IMR-90 (cell line): ENCODE measurements around the gene TRPC4. TPM values are rescaled to one million over a fixed set of nuclear protein-coding genes. Genes with fewer than 3 reads are reported as not detected.

ENCODE experiments used
- ATAC-seq: fragments of 200-7000 bp; cut with Tn5 transposase; 2 replicates; pipeline ENCODE4 v1.9.1; 2020; ENCODE audit warnings: low read depth, mild to moderate bottlenecking, moderate library complexity
- BruUV-seq: library from RNA; stranded (reverse); fragments of 400-500 nt; replicated peaks from 2 replicates; lab custom pipeline; 2021; lab: Mats Ljungman, UMichigan
- CTCF ChIA-PET: fragments of 300-600 bp; formaldehyde crosslinking; extraction: SDS; loops from one replicate; lab custom pipeline; 2021; ENCODE audit warnings: antibody characterized with exemption; lab: Yijun Ruan, JAX
- POLR2A ChIA-PET: fragments of 300-600 bp; sonication (Branson Sonifier 250); formaldehyde crosslinking; loops from one replicate; lab custom pipeline; 2022; ENCODE audit warnings: antibody characterized with exemption; ENCODE audit not compliant: unreplicated experiment; lab: Charles Lee
- DNase-seq: peaks from one replicate; pipeline ENCODE4 v3.0.0; 2013
- H2AFZ ChIP-seq: replicated peaks from 2 replicates; pipeline ENCODE3; 2013; ENCODE audit warnings: low read length, mild to moderate bottlenecking; ENCODE audit not compliant: poor library complexity
- H2AK5ac ChIP-seq: 2 replicates; pipeline ENCODE4 v1.6.1; 2013; ENCODE audit warnings: low read depth, low read length, inconsistent platforms
- H2AK9ac ChIP-seq: replicated peaks from 2 replicates; pipeline ENCODE3; 2013; ENCODE audit warnings: mild to moderate bottlenecking, low read depth, low read length, moderate library complexity; ENCODE audit not compliant: poor library complexity
- H2BK120ac ChIP-seq: 2 replicates; pipeline ENCODE4 v1.6.1; 2013; ENCODE audit warnings: low read depth, low read length, inconsistent platforms
- H2BK15ac ChIP-seq: 3 replicates; pipeline ENCODE4 v1.6.1; 2013; ENCODE audit warnings: low read depth, low read length, inconsistent platforms
- H2BK20ac ChIP-seq: 2 replicates; pipeline ENCODE4 v1.6.1; 2013; ENCODE audit warnings: low read depth, mild to moderate bottlenecking, inconsistent platforms, low read length, moderate library complexity
- H2BK5ac ChIP-seq: 2 replicates; pipeline ENCODE4 v1.6.1; 2013; ENCODE audit warnings: mild to moderate bottlenecking, low read depth, low read length, inconsistent platforms; ENCODE audit not compliant: poor library complexity, severe bottlenecking
- H3K14ac ChIP-seq: replicated peaks from 2 replicates; pipeline ENCODE4 v1.6.1; 2013; ENCODE audit warnings: low read depth, low read length, inconsistent platforms
- H3K18ac ChIP-seq: 2 replicates; pipeline ENCODE4 v1.6.1; 2013; ENCODE audit warnings: low read depth, low read length, control low read depth
- H3K23ac ChIP-seq: 2 replicates; pipeline ENCODE4 v1.6.1; 2013; ENCODE audit warnings: low read depth, low read length, inconsistent platforms
- H3K27ac ChIP-seq: 2 replicates; pipeline ENCODE4 v1.5.1; 2013; ENCODE audit warnings: mild to moderate bottlenecking, control low read depth, low read length; ENCODE audit not compliant: insufficient read depth
- H3K27me3 ChIP-seq: 2 replicates; pipeline ENCODE4 v1.6.1; 2013; ENCODE audit warnings: low read length; ENCODE audit not compliant: control insufficient read depth, insufficient read depth
- H3K36me3 ChIP-seq: 2 replicates; pipeline ENCODE4 v1.6.1; 2013; ENCODE audit warnings: low read length, mixed read lengths; ENCODE audit not compliant: control insufficient read depth, insufficient read depth
- H3K4ac ChIP-seq: 2 replicates; pipeline ENCODE4 v1.6.1; 2013; ENCODE audit warnings: low read depth, low read length, inconsistent platforms
- H3K4me1 ChIP-seq: 2 replicates; pipeline ENCODE4 v1.6.1; 2013; ENCODE audit warnings: low read length, mixed read lengths; ENCODE audit not compliant: control insufficient read depth, insufficient read depth
- H3K4me2 ChIP-seq: 2 replicates; pipeline ENCODE4 v1.6.1; 2013; ENCODE audit warnings: low read depth, mild to moderate bottlenecking, control low read depth, low read length, moderate library complexity
- H3K4me3 ChIP-seq: 2 replicates; pipeline ENCODE4 v1.5.1; 2013; ENCODE audit warnings: low read depth, mild to moderate bottlenecking, control low read depth, low read length, moderate library complexity; ENCODE audit not compliant: insufficient read depth
- H3K56ac ChIP-seq: 2 replicates; pipeline ENCODE4 v1.6.1; 2013; ENCODE audit warnings: low read length, inconsistent platforms; ENCODE audit not compliant: insufficient read depth; ENCODE audit errors: extremely low read depth
- H3K79me1 ChIP-seq, 2 experiments: 2 replicates each; pipeline ENCODE4 v1.6.1; 2013; ENCODE audit warnings: low read length in 2 of 2, inconsistent platforms in 1 of 2, low read depth in 1 of 2
- H3K9ac ChIP-seq: 2 replicates; pipeline ENCODE4 v1.6.1; 2013; ENCODE audit warnings: low read depth, low read length, control low read depth
- H3K9me1 ChIP-seq: 2 replicates; pipeline ENCODE4 v1.6.1; 2013; ENCODE audit warnings: low read length, inconsistent platforms; ENCODE audit not compliant: insufficient read depth
- H3K9me3 ChIP-seq: 2 replicates; pipeline ENCODE4 v1.6.1; 2013; ENCODE audit warnings: low read length; ENCODE audit not compliant: control insufficient read depth, insufficient read depth
- H4K20me1 ChIP-seq: 2 replicates; pipeline ENCODE4 v1.6.1; 2013; ENCODE audit warnings: low read length, inconsistent platforms; ENCODE audit not compliant: insufficient read depth
- H4K5ac ChIP-seq: 2 replicates; pipeline ENCODE4 v1.6.1; 2013; ENCODE audit warnings: mild to moderate bottlenecking, low read depth, low read length, control low read depth
- H4K8ac ChIP-seq, 2 experiments: 2 replicates each; pipeline ENCODE4 v1.6.1; 2013; ENCODE audit warnings: low read depth in 2 of 2, low read length in 2 of 2, control low read depth in 1 of 2, inconsistent platforms in 1 of 2
- H4K91ac ChIP-seq: 2 replicates; pipeline ENCODE4 v1.6.1; 2013; ENCODE audit warnings: low read depth, low read length, inconsistent platforms; ENCODE audit not compliant: insufficient read depth
- FOS ChIP-seq: fragments of 150-350 bp; IDR thresholded peaks from 2 replicates; pipeline ENCODE4 v1.6.1; 2016; ENCODE audit warnings: low read depth, low read length
- MXI1 ChIP-seq: IDR thresholded peaks from 2 replicates; pipeline ENCODE4 v1.6.1; 2012; ENCODE audit warnings: low read depth, mild to moderate bottlenecking, low read length, moderate library complexity, borderline replicate concordance
- POLR2A ChIP-seq: IDR thresholded peaks from 2 replicates; pipeline ENCODE4 v1.6.1; 2012; ENCODE audit warnings: mild to moderate bottlenecking, low read depth, low read length
- RCOR1 ChIP-seq: IDR thresholded peaks from 2 replicates; pipeline ENCODE4 v1.6.1; 2012; ENCODE audit warnings: mild to moderate bottlenecking, low read length, improper control_type of control experiment; ENCODE audit not compliant: insufficient replicate concordance
- WGBS, 2 experiments: methylation state at CpG; one replicate each; pipeline versions ENCODE4 v1.1.5 to v1.1.7; 2013; ENCODE audit warnings: missing lambda C conversion rate in 2 of 2; ENCODE audit not compliant: insufficient read length in 1 of 2; ENCODE audit errors: extremely low coverage in 2 of 2; 5-methylcytosine and 5-hydroxymethylcytosine counted together
- dilution Hi-C: fragments of 300-500 bp; cut with HindIII; formaldehyde crosslinking; loops from one replicate; pipeline ENCODE4 v1.14.3; 2018; ENCODE audit warnings: low sequenced_read_pairs; ENCODE audit not compliant: unreplicated experiment
- in situ Hi-C: fragments of 300-500 bp; cut with MboI; formaldehyde crosslinking; loops from 3 replicates; pipeline ENCODE4 v1.14.3; 2019; ENCODE audit warnings: low sequenced_read_pairs, inconsistent platforms, mixed read lengths
- intact Hi-C: fragments of 100-400 bp; cut with micrococcal nuclease; formaldehyde crosslinking; loops from 2 replicates; pipeline ENCODE4 v1.10.0; 2022
- polyA plus RNA-seq, 3 experiments: library from polyadenylated mRNA; depleted of rRNA; stranded (reverse); fragments of >200 nt; gene quantifications; 2 replicates each; pipeline ENCODE4 v1.2.3, GENCODE V29; 2012; ENCODE audit warnings: low replicate concordance in 1 of 3
- total RNA-seq: library from RNA; depleted of rRNA; stranded (reverse); fragments of >200 nt; gene quantifications from 2 replicates; pipeline ENCODE4 v1.2.3, GENCODE V29; 2012
- TF ChIP-seq, protein P1 (sequence below): fragments of 150-350 bp; IDR thresholded peaks from 2 replicates; pipeline ENCODE4 v1.6.1; 2016; ENCODE audit warnings: low read depth, mild to moderate bottlenecking, low read length, moderate library complexity, borderline replicate concordance

TRPC4 gene
- total and polyA plus RNA-seq, 2 of the 4 experiments (the other 2 are of a cell fraction): 1.9 to 5.2 TPM

DNA sequence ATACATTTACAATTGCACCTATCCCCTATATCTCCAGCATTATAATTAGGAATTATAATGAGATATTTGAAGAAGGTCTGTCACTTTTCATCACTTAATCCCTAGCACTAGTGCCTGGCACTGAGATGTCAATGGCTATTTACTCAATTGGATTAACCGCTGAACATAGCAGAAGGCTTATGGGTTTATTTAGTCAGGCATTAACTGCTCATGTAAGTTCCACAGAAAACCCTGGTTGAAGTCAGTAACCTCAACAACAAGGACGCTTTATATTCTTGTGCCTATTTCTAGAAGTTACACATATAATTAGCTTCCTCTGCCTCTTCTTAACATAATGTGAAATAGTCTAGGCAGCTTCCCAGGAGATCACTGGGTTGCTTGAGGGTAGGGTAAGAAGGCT, 163.5 kb downstream of the TRPC4 start:
- Histone ChIP-seq H3K14ac (no peak overlapping the region), H3K36me3 (no peaks in the 10 kb centered on the region), H3K9me1 (peaks cover 3% of the 10 kb centered on the region), H3K23ac (no peak overlapping the region), H3K27me3 (no peaks in the 10 kb centered on the region), H3K79me1 (no peaks in the 10 kb centered on the region), H2BK20ac (no peak overlapping the region), H3K4ac (no peak overlapping the region), H2AK5ac (no peak overlapping the region), H2BK5ac (no peak overlapping the region), H3K4me3 (no peak overlapping the region), H4K8ac (no peak overlapping the region), H4K20me1 (no peaks in the 10 kb centered on the region), H3K56ac (no peak overlapping the region), H3K9me3 (no peaks in the 10 kb centered on the region), H3K18ac (no peak overlapping the region), H4K91ac (no peak overlapping the region), H3K4me2 (no peak overlapping the region), H3K27ac (no peak overlapping the region), H4K5ac (no peak overlapping the region), H3K4me1 (peaks cover 4% of the 10 kb centered on the region), H2BK120ac (no peak overlapping the region), H2AFZ (no peak overlapping the region), H3K9ac (no peak overlapping the region), H2BK15ac (no peak overlapping the region), H2AK9ac (no peak overlapping the region)
- ATAC-seq (no peak), DNase-seq (no peak)
- CTCF ChIA-PET: no interaction called here
- dilution Hi-C loops: no loop called here
- POLR2A ChIA-PET: no interaction called here
- TF ChIP-seq RCOR1: no peak
- no peak for TF ChIP-seq POLR2A
- TF ChIP-seq, protein P1, sequence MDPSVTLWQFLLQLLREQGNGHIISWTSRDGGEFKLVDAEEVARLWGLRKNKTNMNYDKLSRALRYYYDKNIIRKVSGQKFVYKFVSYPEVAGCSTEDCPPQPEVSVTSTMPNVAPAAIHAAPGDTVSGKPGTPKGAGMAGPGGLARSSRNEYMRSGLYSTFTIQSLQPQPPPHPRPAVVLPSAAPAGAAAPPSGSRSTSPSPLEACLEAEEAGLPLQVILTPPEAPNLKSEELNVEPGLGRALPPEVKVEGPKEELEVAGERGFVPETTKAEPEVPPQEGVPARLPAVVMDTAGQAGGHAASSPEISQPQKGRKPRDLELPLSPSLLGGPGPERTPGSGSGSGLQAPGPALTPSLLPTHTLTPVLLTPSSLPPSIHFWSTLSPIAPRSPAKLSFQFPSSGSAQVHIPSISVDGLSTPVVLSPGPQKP: no peak
- no peak for TF ChIP-seq FOS
- TF ChIP-seq MXI1: no peak
- intact Hi-C loops: no loop called here
- in situ Hi-C loops: no loop called here
- WGBS, 2 experiments: no CpG with 5 or more reads among the region's 2 CpGs
- BruUV-seq: no TSS peak
